HEK293 (cell line): Measurements from ENCODE around the gene RYR2.

Source experiments
- BCL11A ChIP-seq: fragments of 450-650 bp; formaldehyde crosslinking; IDR thresholded peaks from 2 replicates; pipeline ENCODE4 v1.5.1; 2016; ENCODE audit warnings: low read depth, missing biosample characterization, missing genetic modification characterization
- CTCF ChIP-seq: fragments of 450-650 bp; formaldehyde crosslinking; IDR thresholded peaks from 2 replicates; pipeline ENCODE4 v1.5.1; 2016; ENCODE audit warnings: missing biosample characterization, missing genetic modification characterization
- HOXA7 ChIP-seq: sonication (generic); formaldehyde crosslinking; IDR thresholded peaks from 2 replicates; pipeline ENCODE4 v1.8.1; 2022; ENCODE audit warnings: missing genetic modification reagents, borderline replicate concordance
- SP2 ChIP-seq: fragments of 450-650 bp; formaldehyde crosslinking; IDR thresholded peaks from 2 replicates; pipeline ENCODE4 v1.5.1; 2016; ENCODE audit warnings: missing biosample characterization, missing genetic modification characterization
- TCF7L2 ChIP-seq: IDR thresholded peaks from 2 replicates; pipeline ENCODE4 v1.6.1; 2011; ENCODE audit warnings: low read depth, mild to moderate bottlenecking, inconsistent platforms, low read length, moderate library complexity, borderline replicate concordance
- ZNF274 ChIP-seq, 2 experiments: fragments of 200-500 bp in 1 of 2; fragments of 450-650 bp in 1 of 2; sonication (Bioruptor generic) in 1 of 2; formaldehyde crosslinking in 1 of 2; IDR thresholded peaks; 2 replicates each; pipeline versions ENCODE4 v1.5.1 to v1.6.1; 2014 to 2016; ENCODE audit warnings: borderline replicate concordance in 1 of 2, inconsistent platforms in 1 of 2, low read length in 1 of 2, missing biosample characterization in 1 of 2, missing genetic modification characterization in 1 of 2
- ZNF416 ChIP-seq: fragments of 450-650 bp; formaldehyde crosslinking; IDR thresholded peaks from 2 replicates; pipeline ENCODE4 v1.5.1; 2016; ENCODE audit warnings: missing biosample characterization, missing genetic modification characterization

GRCh38 chr1:237769916-237770315 lies 727.9 kb downstream of the RYR2 start:
- TF ChIP-seq CTCF (tag by site-specific recombination) = no peak
- no peak for TF ChIP-seq BCL11A (tag by site-specific recombination)
- TF ChIP-seq ZNF274 (IDR thresholded peaks at IDR 0.05; ENCODE audit: low read length) = no peak
- TF ChIP-seq ZNF274 (tag by site-specific recombination; IDR thresholded peaks at IDR 0.05; ENCODE audit: borderline replicate concordance) = no peak
- TF ChIP-seq HOXA7 (CRISPR knock-in tag) = no peak
- no peak for TF ChIP-seq TCF7L2
- TF ChIP-seq SP2 = no peak
- TF ChIP-seq ZNF416 (tag by site-specific recombination) = no peak
